Prostate gland (tissue), 2 donors: ENCODE data around the gene GTPBP3. TPM values are rescaled to one million over a fixed set of nuclear protein-coding genes. Genes with fewer than 3 reads are reported as not detected.
A peak's percentile ranks its signal among the peaks of the same experiment; 100 is the strongest.

Source experiments
- DNase-seq: peaks from one replicate; pipeline ENCODE4 v3.0.0-alpha.2; 2019; ENCODE audit warnings: low spot score
- H3K27ac ChIP-seq, 2 donors: fragments of 200-600 bp; sonication (generic); 2 replicates each; pipeline ENCODE4 v1.5.1; 2017 to 2019
- H3K27me3 ChIP-seq: fragments of 200-600 bp; sonication (generic); replicated peaks from 2 replicates; pipeline ENCODE4 v1.5.1; 2019; ENCODE audit not compliant: insufficient read depth
- H3K36me3 ChIP-seq, 2 donors: fragments of 200-600 bp; sonication (generic); 1 replicate in 1 of 2; 2 replicates in 1 of 2; pipeline versions ENCODE4 v1.5.1 to v1.8.1; 2017 to 2019
- H3K4me1 ChIP-seq: fragments of 200-600 bp; sonication (generic); replicated peaks from 2 replicates; pipeline ENCODE4 v1.5.1; 2019
- H3K4me3 ChIP-seq, 2 donors: fragments of 200-600 bp; sonication (generic); 2 replicates each; pipeline ENCODE4 v1.5.1; 2017 to 2019
- H3K9me3 ChIP-seq: fragments of 200-600 bp; sonication (generic); 2 replicates; pipeline ENCODE4 v1.5.1; 2017
- POLR2A ChIP-seq: fragments of 450-650 bp; IDR thresholded peaks from one replicate; pipeline ENCODE4 v1.6.1; 2016; ENCODE audit warnings: antibody characterized with exemption, mild to moderate bottlenecking
- POLR2AphosphoS5 ChIP-seq: sonication (generic); formaldehyde crosslinking; IDR thresholded peaks from one replicate; pipeline ENCODE4 v1.6.1; 2017; ENCODE audit warnings: antibody characterized with exemption
- WGBS: methylation state at CpG from one replicate; pipeline ENCODE4 v1.1.5; 2018; 5-methylcytosine and 5-hydroxymethylcytosine counted together
- intact Hi-C: fragments of 100-400 bp; cut with DNase I; formaldehyde crosslinking; loops from one replicate; pipeline ENCODE4 v1.14.2; 2022
- total RNA-seq, 2 donors: library from RNA; depleted of rRNA; stranded (reverse); fragments of >200 nt; gene quantifications; one replicate each; pipeline ENCODE4 v1.1.0, GENCODE V29; 2016
- TF ChIP-seq, protein P1 (sequence below), 4 experiments: fragments of 200-600 bp in 2 of 4; fragments of 450-650 bp in 2 of 4; sonication (generic) in 2 of 4; IDR thresholded peaks; 1 replicate in 3 of 4; 2 replicates in 1 of 4; pipeline ENCODE4 v1.5.1; 2016 to 2019; ENCODE audit warnings: antibody characterized with exemption in 4 of 4, mild to moderate bottlenecking in 2 of 4, moderate library complexity in 2 of 4

The GTPBP3 gene
- total RNA-seq, 2 donors from 2014 or later: 42.4 to 67.0 TPM

DNA sequence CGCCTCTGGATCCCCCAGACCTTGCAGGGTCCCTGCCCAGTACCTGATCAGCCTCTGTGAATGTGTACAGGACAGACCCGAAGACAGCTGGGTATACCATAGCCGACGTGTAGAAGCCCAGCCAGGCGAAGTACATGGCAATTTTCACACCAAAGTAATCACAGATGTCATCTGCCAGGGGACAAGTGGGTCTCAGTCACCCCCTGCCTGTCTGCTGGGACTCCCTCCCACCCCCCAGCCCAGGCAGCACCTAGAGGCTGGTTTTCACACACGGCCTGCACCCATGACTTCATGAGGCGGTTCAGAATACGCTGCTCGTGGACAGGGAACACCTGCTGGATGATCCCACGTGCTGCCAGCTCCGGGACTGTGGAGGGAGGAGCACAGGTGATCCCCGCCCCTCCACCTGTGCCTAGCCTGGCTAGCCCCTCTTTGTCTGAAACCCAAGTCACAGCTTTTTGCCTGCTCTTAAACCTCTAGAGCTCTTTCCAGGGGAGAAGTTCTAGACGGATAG, 6.3 kb upstream of the GTPBP3 start:
- Histone ChIP-seq H3K36me3 (no peaks in the 10 kb centered on the region), H3K4me3 (no peak overlapping the region), H3K27ac (no peak overlapping the region), H3K9me3 (no peaks in the 10 kb centered on the region), H3K4me1 (peaks cover 14% of the 10 kb centered on the region), H3K27me3 (no peaks in the 10 kb centered on the region)
- 74% methylated on average over 13 of the region's 13 CpGs for WGBS
- no peak for DNase-seq
- intact Hi-C loops: no loop called here
- TF ChIP-seq, protein P1, sequence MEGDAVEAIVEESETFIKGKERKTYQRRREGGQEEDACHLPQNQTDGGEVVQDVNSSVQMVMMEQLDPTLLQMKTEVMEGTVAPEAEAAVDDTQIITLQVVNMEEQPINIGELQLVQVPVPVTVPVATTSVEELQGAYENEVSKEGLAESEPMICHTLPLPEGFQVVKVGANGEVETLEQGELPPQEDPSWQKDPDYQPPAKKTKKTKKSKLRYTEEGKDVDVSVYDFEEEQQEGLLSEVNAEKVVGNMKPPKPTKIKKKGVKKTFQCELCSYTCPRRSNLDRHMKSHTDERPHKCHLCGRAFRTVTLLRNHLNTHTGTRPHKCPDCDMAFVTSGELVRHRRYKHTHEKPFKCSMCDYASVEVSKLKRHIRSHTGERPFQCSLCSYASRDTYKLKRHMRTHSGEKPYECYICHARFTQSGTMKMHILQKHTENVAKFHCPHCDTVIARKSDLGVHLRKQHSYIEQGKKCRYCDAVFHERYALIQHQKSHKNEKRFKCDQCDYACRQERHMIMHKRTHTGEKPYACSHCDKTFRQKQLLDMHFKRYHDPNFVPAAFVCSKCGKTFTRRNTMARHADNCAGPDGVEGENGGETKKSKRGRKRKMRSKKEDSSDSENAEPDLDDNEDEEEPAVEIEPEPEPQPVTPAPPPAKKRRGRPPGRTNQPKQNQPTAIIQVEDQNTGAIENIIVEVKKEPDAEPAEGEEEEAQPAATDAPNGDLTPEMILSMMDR (IDR thresholded peaks at IDR 0.05): no peak
- TF ChIP-seq POLR2AphosphoS5 (no peak), POLR2A (no peak)

GRCh38 chr19:17332360-17332676, 5.0 kb upstream of the GTPBP3 start:
- intact Hi-C loops: no loop called here
- WGBS: 92% methylated on average over 8 of the region's 8 CpGs
- Histone ChIP-seq H3K36me3 (no peaks in the 10 kb centered on the region), H3K4me3 (no peak overlapping the region), H3K27ac (no peak overlapping the region), H3K9me3 (no peaks in the 10 kb centered on the region), H3K4me1 (peaks cover 12% of the 10 kb centered on the region), H3K27me3 (no peaks in the 10 kb centered on the region)
- TF ChIP-seq POLR2A (no peak), POLR2AphosphoS5 (no peak)
- TF ChIP-seq, protein P1 (IDR thresholded peaks at IDR 0.05): no peak
- no peak for DNase-seq

DNA sequence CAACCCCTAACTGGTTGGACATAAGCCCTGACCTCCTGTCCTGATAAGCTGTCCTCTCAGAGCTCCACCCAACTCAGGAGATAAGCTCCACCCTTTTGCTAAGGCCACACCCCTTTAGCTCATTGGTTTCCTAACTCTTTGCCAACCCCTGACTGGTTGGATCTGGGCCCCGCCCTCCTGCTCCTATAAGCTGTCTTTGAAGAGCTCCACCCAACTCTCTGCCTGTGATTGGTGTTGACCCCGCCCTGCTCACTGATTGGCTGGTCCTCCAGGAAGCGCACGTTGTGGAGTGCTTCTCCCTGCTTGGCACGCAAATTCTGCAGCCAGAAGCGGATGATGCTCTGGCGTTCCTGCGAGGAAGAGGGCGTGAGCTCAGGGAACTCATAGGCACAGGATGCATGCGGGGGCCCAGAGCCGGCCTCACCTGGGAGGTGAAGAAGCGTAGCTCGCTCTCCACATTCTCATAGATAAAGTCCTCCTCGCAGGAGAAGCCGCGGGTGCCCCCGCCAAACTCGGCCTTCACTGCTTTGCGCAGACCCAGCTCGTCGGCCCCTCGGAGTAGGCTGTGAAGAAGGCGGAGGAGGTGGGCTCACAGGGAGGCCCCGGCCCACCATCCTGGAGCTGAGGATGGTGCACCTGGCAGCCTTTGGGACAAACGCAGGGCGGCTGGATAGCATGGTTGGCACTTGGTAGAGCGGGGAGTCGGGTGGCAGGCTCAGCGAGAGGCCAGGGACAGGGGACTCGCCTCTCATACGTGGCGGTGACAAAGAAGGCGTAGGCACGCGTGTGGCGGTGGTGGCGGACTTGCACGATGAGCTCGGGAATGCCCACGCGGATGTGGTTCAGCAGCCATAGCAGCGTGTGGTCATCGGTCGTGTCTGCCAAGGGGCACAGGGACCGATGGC, 4.4 kb upstream of the GTPBP3 start:
- WGBS: 95% methylated on average over 45 of the region's 45 CpGs
- TF ChIP-seq, protein P1 (IDR thresholded peaks at IDR 0.05): no peak
- no peak for TF ChIP-seq POLR2A
- TF ChIP-seq POLR2AphosphoS5: no peak
- Histone ChIP-seq H3K4me3 (no peak overlapping the region), H3K9me3 (no peaks in the 10 kb centered on the region), H3K4me1 (peaks cover 7% of the 10 kb centered on the region), H3K36me3 (no peaks in the 10 kb centered on the region), H3K27me3 (no peaks in the 10 kb centered on the region), H3K27ac (no peak overlapping the region)
- no peak for DNase-seq
- intact Hi-C loops: no loop called here

- intact Hi-C loops: no loop called here
- H3K36me3 ChIP-seq: no peaks in the 10 kb centered on the region
- DNase-seq: no peak
- WGBS: 40% methylated on average over 44 of the region's 52 CpGs
- H3K4me3 ChIP-seq: peak overlapping the region; percentile 56 to 59
- H3K27me3 ChIP-seq: no peaks in the 10 kb centered on the region
- H3K27ac ChIP-seq: peak overlapping the region; percentile 59 to 71
- H3K4me1 ChIP-seq: peaks cover 4% of the 10 kb centered on the region
- TF ChIP-seq POLR2A (no peak), POLR2AphosphoS5 (no peak)
- TF ChIP-seq, protein P1 (IDR thresholded peaks at IDR 0.05): no peak
- H3K9me3 ChIP-seq: no peaks in the 10 kb centered on the region
Measured at GRCh38 chr19:17333611-17334413, 3.5 kb upstream of the GTPBP3 start.
